ENCODE measurements around the gene ADCY6.

ADCY6 gene

DNA sequence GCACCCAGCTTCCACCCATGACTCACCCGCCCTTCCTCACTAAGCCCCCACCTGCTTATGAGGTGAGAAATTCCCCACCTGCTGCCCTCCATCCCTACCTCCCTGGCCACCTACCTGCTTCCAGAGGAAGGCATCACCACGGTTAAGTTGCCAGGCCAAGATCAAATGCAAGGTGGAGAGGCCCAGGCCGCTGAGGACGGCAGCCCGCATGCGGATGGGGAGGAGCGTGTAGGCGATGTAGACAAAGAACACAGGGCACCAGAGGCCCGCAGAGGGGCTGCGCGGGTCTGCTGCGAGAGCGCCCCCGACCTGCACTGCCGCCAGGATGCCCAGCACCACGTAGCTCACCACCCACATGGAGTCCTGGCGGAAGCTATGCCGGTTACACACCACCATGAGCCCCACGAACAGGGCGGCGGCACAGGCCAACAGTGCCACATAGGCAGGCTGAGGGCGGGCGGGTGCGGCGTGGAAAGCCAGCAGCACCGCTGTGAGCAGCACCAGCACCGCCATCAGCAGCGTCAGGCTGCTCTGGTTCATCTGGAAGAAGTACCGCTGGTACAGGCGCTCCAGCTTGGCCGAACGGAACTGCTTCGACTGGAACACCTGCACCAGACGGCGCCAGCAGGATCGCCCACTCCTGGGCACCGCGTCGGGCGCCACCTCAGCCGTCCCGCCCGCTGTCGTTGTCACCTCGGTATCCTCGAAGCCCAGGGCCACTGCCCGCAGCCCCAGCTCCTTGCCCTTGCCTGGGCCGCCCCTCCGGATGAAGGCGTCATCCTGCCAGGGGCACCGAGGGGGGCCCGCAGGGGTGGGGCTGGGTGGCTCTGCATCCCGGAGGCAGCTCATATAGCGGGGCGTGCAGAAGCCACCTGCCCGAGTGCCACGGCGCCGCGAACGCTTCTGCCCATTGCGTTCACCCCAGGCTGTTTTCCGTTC is 6.2 kb downstream of the ADCY6 start:
- no peak for DNase-seq

DNA sequence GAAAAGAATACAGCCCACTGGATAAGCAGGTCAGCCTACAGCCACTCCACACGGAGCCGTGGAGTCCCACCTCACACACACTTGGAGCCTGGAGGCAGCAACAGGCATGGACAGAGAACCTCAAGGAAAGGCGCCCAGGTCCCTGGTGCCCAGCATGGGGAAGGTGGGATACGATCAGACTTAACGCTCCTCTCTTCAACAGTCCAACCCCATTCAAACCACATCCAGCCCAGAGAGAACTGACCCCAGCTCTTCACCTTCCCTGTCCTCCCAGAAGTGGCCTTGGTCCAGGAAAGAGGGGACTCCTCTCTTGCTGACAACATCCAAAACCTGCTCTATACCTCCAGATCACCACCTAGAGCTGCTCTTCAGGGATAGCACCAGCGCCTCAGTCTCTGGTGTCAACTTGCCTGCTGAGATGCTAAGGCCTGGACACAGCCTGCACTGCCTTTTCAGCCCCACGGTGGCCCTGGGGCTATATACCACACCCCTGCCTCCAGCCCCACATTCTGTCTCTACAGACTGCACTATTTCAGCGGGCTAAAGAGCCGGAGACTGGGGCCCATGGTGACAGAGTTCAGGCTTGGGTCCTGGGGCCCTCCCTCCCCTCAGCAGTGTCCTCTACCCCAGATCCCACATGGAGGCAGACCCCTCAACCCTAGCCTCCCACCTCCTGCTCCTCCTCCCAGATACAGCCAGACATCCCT is 7.0 kb downstream of the ADCY6 start:
- no peak for DNase-seq

DNA sequence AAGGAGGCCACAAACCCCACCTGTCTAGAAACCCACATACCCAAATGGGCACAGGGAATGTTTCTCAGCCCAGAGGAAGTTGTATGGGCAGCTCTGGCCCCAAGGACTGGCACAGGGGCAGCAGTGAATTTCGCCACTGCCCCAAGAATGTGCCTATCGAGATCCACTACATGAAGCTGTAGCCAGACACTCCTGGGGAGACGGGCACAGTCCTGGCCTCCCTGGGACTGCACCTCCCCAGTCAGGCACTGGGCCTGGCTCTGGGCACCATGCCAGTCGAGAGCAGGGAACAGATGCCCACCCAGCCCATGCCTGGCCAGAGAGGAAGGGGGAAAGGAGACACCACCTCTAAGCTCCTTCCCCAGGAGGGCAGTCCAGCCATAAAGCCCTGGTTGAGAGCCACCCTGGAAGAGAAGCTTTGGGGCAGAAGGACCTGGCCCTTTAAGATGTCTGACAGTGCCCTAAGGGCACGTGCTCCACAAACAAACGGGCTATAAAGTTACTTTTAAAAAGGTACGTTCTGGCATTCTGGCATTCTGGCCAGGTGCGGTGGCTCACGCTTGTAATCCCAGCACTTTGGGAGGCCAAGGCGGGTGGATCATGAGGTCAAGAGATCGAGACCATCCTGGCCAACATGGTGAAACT is 8.4 kb downstream of the ADCY6 start:
- no peak for DNase-seq

DNA sequence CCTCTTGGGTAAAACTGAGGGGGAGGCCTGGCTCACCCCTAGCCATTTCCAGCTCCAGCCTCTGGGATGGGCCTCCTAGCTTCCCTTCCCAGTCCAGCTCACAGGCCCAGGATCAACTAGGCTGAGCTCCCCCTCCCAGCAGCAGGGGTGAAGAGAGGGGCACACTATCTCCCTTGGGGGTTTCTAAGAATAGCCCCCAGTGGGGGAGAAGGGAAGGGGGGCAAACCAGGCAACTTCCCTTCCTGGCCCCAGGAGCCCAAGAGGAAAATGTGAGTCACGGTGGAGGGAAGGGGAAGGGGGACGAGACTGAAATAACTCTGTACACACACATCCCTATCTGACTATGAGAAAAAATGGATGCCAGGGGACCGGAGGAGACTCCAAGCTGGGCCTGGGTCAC is 9.0 kb downstream of the ADCY6 start:
- no peak for DNase-seq

DNA sequence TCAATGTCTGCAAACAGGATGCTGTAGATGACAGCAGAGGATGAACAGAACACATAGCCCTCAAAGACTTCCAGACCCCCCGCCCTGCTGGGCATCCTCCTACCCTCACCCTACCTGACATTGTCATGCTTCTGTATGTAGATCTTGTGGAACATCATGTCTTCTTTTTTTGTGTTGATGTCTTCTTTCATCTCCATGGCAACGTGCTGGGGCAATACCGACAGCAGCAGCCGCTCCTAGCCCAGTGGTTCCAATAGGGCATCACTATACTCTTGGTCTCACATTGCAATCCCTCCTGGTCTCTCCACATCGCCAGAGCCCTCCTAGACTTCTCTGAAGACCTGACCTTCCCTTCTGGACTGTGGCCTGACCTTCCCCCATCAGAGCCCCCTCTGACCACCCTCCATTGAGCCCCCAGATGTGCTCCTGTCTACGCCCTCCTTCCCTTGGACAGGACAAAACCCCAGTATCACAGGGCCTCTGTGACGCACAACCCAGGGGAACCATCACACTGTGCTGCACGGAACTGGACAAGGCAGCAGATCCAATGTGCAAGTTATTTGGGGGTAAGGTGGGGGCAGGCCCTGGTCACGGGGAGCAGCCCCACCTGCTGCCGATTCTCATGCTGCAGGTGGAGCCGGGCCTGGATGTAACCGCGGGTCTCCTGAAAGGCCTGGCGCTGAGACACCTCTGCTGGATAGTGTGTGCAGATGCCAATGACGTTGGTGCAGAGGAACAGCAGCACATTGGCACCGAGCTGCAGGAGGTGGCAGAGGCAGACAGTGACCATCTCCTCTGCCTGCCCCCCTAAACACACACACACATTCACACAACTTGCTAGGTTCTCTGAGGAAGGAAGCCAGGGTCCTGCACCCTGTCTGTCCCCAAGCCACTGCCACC is 11.1 kb downstream of the ADCY6 start:
- DNase-seq: no peak

DNA sequence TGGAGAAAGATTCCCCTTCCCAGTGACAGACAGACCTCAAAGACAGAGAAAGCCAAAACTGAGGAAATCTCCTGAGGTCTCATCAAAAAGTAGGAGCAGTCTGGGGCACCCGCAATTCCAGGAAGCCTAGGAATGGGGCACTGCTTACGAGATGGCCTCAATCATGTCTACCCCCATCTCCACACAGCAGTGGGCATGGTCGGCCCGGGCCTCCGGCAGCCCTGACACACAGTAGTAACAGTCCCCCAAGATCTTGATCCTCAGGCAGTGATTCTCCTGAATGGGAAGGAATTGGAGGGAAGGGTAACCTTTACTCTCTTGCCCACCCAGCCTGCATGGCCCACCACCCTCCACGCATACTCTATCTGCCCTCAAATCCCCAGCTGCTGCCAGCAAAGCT is 11.9 kb downstream of the ADCY6 start:
- no peak for DNase-seq

DNA sequence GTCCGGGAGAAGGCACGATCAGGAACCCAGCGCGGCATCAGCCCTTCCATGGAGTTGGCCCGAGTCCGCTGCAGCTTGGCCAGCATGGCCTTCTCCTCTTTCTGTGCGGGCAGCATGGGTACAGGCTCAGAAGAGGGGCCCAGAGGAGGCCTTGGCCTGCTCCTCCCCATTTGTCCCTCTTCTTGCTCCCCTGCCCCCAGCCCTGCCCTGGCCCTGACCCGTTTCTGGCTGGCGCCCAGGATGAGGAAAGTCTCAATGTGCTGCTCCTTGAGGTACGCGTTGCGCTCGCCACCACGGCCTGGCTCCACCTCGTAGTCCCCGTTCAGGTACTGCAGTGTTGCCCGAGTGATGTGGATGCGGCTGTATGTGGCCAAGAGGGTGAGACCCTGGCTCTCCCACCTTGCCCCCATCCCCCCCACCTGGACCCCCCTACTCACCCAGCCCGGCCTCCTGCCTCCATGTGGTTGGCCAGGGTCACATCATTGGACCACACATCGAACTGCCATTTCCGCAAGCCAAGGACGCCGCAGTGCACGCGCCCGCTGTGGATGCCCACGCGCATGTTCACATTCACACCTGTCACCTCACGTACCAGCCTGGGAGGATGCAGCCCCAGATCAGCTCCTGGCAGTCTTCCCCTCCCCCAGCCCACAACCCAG is 12.8 kb downstream of the ADCY6 start:
- DNase-seq: no peak

DNA sequence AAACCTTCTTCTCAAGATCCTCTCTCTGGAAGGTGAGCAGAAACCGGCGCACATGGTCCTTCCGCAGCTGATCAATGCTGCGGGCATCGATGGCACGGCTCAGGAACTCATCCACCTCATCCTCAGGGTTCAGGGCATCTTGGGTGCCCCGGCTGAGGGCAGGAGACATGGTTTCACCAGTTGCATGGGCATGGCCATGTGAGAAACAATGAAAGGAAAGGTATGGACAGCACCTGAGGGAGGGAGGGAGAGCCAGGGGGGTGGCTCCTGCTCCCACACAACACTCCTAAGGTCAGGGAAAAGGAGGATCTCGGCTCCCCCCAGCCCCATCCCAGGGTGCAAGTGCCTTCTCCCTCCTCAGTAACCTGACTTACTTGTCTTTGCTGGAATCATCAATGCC is 13.6 kb downstream of the ADCY6 start:
- no peak for DNase-seq

DNA sequence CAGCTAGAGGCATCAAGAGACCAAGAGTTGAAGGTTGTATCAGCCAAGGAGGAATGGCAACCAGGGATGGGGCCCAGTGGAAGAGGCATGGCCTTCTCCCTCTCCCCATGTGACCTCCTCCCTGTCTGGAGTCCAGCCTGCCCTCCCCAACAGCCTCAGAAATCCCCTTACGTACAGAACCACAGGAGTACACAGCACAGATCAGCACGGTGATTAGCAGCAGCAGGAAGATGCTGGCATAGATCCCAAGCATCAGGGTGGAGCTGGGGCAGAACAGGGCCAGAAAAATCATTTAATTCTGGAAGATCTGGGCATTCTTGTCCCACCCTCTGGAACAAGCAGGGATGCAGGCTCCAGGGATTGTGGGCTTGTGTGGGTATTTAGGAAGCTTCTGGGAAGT is 14.4 kb downstream of the ADCY6 start:
- DNase-seq: no peak

DNA sequence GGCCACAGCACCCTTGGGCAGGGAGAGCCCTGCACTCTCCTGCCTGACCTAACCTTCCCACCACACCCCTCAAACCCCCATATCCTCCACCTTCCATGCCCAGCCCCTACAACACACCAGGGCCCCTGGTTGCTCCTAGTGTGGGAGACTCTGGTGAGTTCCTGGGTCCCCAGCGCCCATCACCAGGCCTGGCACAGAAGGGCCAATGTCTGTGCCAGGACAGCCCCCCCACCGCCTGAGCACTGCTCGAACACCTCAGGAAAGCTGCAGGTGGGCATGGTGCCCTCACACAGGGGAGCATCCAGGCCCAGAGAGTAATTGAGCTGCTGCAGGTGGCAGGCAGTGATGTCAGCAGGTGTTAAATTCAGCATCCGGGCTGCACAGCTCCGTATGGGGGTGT is 15.2 kb downstream of the ADCY6 start:
- no peak for DNase-seq

DNA sequence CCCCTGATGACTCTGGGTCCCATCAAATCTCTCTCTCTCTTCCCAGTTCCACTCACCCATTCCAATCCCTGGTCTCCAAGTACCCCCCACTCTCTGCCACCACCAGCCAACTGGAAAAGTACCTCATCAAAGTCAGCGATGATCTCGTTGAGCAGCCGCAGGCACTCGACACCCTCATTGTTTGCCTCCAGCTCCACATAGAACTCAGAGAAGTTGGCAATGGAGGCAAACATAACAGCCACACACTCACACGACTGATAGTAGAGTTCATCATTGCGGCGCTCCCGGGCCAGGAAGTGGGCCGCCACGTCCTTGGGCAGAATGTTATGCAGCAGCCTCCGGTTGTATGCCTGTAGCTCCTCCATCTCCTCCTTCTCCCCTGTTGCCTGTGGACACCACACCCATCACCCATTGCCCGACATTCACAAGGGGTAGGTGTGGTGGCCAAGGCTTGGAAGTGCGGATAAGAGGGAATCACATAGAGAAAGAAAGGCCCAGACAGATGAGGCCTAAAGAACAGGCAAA is 17.2 kb downstream of the ADCY6 start:
- DNase-seq: no peak

DNA sequence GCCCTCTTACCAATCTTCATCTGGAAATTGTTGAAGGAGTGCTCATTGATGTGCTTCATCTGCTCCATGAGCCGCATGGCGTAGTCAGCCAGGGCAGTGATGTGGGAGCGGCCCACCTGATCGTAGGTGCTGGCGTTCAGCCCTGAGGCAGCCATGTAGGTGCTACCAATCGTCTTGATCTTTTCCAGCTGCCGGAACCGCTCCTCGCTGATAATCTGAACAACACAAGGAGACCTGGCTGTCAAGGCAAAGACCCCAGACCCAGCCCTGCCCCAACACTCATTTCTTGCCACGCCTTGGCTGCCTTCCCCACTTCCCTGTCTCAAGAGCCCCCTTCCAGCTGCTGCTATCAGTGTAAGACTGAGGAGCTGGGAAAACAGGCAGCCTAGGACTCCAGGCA is 18.1 kb downstream of the ADCY6 start:
- DNase-seq: no peak

DNA sequence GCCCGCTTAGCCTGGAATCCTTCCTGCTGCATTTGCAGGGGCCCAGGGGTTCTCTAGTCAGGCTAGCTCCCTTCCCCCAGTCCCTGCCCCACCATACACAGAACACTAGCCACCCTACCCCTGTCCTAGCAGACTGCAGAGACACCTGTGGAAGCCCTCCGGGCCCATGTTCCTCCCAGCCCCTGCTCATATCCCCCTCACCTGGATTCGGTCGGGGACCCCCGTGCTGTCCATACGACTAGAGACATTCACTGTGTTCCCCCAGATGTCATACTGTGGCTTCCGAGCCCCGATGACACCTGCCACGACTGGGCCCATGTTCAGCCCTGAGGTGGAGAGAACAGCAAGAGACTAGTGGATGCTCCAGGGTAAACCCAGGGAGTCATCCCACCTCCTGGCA is 20.2 kb downstream of the ADCY6 start:
- no peak for DNase-seq

DNA sequence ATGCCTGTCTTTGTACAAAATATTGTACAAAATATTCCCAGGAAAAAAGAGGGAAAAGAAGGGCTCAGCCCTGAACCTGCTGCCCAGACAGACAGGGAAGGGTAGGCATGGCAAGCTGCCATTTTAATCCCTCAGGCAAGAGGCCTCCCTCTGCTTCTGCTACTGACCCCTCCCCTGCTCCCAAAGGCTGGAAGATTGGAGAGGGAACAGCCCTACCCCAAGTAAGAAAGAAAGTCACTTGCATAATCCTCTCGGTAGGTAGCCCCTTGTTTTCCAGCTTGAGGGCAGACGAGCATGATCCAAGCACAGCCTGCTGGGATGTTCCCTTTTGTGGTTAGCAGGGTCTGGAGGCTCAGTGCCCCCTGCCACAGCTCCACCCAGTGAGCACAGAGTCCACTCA is 20.7 kb downstream of the ADCY6 start:
- no peak for DNase-seq

DNA sequence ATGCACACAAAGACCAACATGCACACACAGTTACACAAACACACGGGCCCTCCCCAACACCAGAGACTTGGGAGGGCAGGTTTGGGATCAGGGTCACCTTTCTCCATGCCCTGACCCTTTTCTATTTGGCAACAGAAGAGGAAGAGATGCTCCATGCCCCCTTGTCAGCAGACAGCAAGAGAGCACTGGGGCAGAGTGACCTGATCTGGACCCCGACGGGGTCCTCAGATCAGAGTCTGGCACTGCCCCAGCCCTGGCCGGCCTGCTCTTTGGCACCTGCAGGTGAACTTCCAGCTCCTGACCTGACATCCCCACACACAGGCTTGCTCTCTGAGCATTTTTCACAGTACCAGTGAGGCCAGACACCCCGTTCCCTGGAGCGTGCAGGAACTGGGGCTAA is 21.4 kb downstream of the ADCY6 start:
- no peak for DNase-seq

DNA sequence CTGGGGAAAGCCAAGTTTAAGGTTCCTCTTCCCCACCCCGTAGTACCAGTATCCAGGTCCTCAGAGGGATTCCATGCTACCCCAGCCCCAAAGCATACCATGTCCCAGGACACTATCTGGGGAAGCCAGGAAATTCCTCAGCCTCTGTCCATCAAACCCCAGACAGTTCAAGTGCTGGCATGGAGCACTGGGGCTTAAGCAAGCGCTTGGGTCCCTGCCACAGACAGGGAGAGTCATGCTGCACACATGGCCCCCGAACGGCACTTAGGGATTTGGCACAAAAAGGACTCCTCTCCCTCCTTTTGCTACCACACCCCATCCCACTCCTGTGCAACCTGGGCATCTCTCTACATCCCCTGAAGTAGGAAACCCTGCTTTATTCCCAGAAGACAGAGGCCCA is 21.8 kb downstream of the ADCY6 start:
- DNase-seq: no peak

DNA sequence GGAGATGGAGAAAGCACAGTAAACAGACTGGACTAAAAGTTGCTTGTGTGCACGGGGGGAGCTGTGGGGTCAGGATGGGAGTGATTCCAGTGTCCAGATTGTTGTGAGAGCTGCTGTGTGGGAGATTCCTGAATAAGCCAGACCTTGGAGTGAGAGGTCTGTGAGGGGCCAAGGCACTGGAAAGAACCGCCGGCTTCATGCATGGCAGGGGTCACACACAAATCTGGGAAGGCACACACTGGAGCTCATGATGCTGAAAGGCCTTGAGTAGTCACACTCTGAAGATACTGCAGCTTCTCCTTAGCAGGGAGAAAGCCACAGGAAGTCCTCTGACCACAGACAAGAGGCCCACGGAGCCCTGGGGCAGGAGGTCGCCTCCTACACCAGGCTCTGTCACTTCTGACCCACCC is 23.1 kb downstream of the ADCY6 start:
- DNase-seq: no peak

DNA sequence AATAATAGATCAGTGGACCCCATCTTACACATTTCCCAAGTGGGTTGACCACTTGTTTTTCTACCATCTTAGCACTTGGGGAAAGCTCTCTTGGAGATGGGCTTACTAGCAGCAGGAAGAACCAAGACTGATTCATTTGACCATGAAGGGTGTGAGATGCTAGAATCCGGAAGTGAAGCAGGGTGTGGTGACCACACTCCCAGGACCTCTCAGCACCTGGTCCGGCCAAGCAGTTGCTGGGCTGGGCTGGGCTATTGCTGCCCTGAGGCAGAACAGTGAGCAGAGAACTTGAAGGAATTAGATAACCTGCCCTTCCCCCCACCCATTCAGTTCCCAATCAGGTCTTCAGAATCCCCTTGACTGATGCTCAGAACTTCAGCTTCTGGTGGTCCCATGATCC is 24.4 kb downstream of the ADCY6 start:
- DNase-seq: no peak

DNA sequence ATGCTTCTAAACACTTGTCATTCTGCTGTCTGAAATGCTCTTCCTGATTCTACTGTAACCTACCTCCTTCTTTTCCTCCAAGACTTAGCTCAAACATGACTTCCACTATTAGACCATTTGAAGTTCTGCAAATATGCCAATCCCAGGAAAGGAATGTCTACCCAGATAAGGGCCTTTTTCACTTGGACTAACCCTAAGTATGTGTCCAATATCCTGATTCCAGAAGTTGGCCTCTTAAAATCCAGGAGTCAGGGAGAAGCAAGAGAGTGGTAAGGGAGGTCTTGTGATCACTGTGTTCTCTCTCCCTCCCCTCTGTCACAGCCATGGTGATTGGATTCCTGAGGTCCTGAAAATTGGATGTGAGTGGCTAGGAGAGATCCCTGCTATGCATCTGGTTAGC is 30.2 kb downstream of the ADCY6 start:
- DNase-seq: no peak

DNA sequence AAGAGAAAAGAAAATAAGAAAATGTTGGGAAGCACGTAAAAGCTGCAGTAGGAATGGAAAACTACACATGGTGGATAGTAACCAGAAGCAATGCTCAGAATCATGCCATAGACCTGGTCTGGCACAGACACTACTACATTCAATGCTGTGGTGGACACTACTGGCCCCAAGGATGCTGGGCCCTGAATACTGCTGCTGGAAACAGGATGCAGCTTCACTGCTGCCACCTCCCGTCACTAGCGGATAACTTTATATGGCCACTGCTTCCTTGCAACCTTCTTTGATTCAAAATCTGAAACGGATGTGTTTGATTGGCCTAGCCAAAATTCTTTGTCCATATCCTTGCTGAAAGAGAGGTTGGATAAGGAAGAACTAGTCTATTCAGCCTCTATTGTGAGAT is 30.7 kb downstream of the ADCY6 start:
- DNase-seq: no peak

DNA sequence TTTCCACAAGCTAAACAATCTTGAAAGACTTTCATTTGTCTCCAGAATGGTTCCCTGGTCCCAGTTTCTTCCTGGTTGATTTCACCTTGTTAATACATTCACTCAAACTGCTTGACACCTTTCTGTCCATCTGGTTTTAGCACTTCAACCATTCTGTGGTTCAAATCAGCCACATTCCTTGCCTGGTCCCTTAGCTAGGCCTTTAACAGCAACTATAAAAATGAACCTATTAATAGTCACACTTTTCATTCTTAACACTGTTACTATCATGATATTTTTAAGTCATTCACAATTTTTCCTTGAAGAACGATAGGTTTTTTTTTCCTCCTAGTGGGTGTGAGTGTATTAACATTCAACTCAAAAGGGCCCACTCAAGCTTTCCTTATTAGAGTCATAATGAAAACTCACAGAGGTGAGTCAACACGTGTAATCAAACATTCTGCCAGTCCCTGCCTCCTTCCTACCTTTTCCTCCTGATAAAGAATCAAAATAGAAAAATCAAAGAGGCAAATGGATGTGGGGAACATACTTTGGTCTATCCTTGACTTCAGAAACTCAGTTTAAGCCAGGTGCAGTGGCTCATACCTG is 38.0 kb downstream of the ADCY6 start:
- no peak for DNase-seq

DNA sequence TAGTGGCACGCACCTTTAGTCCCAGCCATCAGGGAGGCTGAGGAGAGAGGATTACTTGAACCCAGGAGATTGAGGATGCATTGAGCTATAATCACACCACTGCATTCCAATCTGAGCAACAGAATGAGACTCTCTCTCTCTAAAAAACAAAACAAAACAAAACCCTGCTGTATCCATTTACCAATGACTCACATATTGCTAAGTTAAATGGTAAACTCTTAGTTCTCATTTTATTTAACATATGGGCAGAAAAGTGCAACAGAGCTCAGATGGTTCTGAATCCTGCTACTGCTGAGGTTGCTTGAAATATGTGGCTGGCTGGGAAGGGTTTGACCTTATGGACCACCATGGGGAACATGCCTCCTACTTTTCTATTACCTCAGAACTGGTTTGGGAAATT is 38.7 kb downstream of the ADCY6 start:
- DNase-seq: no peak
